SH-SY5Y (cell line): ENCODE data around the gene GTSF1L.

ENCODE experiments used
- GATA2 ChIP-seq: IDR thresholded peaks from 2 replicates; pipeline ENCODE4 v1.6.1; 2011; ENCODE audit warnings: mild to moderate bottlenecking, low read depth, low read length
- GATA3 ChIP-seq: IDR thresholded peaks from 2 replicates; pipeline ENCODE4 v1.6.1; 2011; ENCODE audit warnings: low read depth, mild to moderate bottlenecking, low read length, moderate library complexity

GRCh38 chr20:43680981-43681380 is 45.8 kb downstream of the GTSF1L start:
- TF ChIP-seq GATA3 (no peak), GATA2 (no peak)
